Measurements from ENCODE around the gene OSBPL6. TPM values are rescaled to one million over a fixed set of nuclear protein-coding genes. Genes with fewer than 3 reads are reported as not detected.
"Not testable (repeated sequence)": the region's sequence is repeated elsewhere in the genome, so short reads cannot be mapped to it uniquely, and the experiment has no call there.

Gene OSBPL6
- total RNA-seq, 1 donor from 2014 or later: 6.9 TPM

DNA sequence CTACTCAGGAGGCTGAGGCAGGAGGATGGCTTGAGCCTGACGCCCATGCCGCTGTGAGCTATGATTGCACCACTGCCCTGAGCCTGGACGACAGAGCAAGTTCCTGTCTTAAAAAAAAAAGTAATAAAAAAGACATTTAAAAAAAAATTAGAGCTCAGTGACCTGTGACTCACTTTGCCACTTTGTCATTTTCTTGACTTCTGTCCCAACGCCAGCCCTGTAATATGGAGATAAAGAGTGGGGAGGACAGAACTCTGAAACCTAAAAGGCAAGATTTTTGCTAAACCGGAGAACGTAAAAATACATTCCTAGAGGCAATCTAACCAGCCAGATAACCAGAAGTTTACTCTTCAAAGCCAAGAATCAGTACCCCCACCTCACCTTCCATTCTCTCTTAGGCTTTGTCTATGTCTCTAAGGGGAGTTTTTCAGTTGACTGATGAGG lies 207.7 kb downstream of the OSBPL6 start:
- Mint-ChIP-seq H3K27me3 (peaks cover 20% of the 10 kb centered on the region), H3K36me3 (no peaks in the 10 kb centered on the region), H3K9me3 (no peaks in the 10 kb centered on the region), H3K4me3 (no peak overlapping the region), H3K4me1 (ENCODE audit: unreplicated experiment) (no peaks in the 10 kb centered on the region), H3K27ac (no peak overlapping the region)
- DNase-seq (ENCODE audit: extremely low spot score, unreplicated experiment): no peak
- TF ChIP-seq, protein P1, sequence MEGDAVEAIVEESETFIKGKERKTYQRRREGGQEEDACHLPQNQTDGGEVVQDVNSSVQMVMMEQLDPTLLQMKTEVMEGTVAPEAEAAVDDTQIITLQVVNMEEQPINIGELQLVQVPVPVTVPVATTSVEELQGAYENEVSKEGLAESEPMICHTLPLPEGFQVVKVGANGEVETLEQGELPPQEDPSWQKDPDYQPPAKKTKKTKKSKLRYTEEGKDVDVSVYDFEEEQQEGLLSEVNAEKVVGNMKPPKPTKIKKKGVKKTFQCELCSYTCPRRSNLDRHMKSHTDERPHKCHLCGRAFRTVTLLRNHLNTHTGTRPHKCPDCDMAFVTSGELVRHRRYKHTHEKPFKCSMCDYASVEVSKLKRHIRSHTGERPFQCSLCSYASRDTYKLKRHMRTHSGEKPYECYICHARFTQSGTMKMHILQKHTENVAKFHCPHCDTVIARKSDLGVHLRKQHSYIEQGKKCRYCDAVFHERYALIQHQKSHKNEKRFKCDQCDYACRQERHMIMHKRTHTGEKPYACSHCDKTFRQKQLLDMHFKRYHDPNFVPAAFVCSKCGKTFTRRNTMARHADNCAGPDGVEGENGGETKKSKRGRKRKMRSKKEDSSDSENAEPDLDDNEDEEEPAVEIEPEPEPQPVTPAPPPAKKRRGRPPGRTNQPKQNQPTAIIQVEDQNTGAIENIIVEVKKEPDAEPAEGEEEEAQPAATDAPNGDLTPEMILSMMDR (conservative IDR thresholded peaks at IDR 0.05): no peak

DNA sequence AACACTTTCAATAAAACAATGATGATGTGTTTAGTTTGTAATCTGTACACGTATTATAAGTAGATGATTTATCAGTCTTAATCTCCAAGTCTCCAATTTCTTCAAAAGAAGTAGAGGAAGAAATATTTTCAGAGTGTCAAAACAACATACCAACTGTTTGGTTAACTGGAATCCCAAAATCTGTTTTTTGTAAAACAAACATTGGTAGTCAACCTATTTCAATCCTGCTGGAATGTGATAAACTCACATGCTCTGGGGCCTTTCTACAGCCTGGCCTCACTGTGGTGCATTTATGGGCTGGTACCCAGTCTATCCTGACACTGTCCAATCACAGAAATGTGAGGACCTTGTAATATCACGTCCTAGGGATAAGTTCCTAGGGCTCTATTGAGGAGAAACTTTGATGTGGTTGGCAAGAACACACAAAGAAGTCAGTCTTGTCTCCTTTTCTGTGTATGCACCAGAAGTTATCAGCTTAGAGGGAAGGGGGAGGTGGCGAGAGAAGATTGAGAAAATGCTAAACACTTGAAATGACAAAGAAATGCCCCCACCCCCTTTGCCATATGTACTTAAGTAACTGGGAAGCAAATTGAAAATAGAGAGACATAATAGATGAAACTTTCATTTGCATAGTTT lies 209.5 kb downstream of the OSBPL6 start:
- DNase-seq (ENCODE audit: extremely low spot score, unreplicated experiment): no peak
- H3K36me3 Mint-ChIP-seq: no peaks in the 10 kb centered on the region
- peaks cover 23% of the 10 kb centered on the region for H3K27me3 Mint-ChIP-seq
- H3K27ac Mint-ChIP-seq: no peak overlapping the region
- no peak overlapping the region for H3K4me3 Mint-ChIP-seq
- no peaks in the 10 kb centered on the region for H3K4me1 Mint-ChIP-seq (ENCODE audit: unreplicated experiment)
- no peaks in the 10 kb centered on the region for H3K9me3 Mint-ChIP-seq
- TF ChIP-seq, protein P1 (conservative IDR thresholded peaks at IDR 0.05): no peak

DNA sequence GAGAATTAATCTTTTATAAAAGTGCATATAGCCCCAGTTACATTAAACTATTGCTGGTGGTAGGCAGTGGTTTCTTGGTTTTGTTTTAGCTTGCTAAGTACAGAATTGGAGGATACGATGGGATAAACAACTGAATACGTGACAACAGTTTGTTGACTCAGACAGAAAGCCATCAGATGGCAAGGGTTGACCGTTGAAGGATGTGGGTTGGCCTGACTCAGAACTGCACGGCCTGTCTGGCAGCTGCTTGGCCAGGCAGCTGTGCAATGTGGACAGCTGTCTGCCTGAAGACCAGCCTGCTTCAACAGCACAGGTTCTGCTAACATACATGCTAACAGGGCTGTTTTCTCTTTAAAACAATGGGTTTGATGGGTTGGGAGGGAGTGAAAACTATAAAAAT lies 210.1 kb downstream of the OSBPL6 start:
- Mint-ChIP-seq H3K9me3 (no peaks in the 10 kb centered on the region), H3K4me3 (no peak overlapping the region), H3K4me1 (ENCODE audit: unreplicated experiment) (no peaks in the 10 kb centered on the region), H3K36me3 (no peaks in the 10 kb centered on the region), H3K27ac (no peak overlapping the region), H3K27me3 (peaks cover 23% of the 10 kb centered on the region)
- no peak for DNase-seq (ENCODE audit: extremely low spot score, unreplicated experiment)
- TF ChIP-seq, protein P1 (conservative IDR thresholded peaks at IDR 0.05): no peak

DNA sequence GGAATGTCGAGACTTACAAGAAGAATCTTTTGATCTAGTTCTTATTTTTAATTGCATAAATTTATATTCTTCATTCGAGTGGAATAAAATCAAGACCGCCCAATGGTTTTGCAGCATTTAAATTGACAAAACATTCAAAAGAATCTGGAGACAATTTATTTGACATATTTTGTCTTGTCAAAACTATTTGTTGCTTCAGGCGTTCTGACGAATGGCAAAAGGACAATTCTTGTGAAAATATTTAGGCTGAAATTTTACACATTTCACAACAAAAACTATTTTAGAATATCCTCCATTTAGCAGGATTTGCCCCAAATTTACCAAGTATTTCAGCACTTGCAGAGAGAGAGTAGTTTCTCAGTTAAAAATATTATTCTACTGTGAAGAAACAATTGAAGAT lies 214.9 kb downstream of the OSBPL6 start:
- DNase-seq (ENCODE audit: extremely low spot score, unreplicated experiment): no peak
- no peaks in the 10 kb centered on the region for H3K9me3 Mint-ChIP-seq
- TF ChIP-seq, protein P1 (conservative IDR thresholded peaks at IDR 0.05): no peak
- H3K36me3 Mint-ChIP-seq: no peaks in the 10 kb centered on the region
- peaks cover 4% of the 10 kb centered on the region for H3K4me1 Mint-ChIP-seq (ENCODE audit: unreplicated experiment)
- H3K4me3 Mint-ChIP-seq: no peak overlapping the region
- H3K27me3 Mint-ChIP-seq: peaks cover 10% of the 10 kb centered on the region
- H3K27ac Mint-ChIP-seq: no peak overlapping the region

DNA sequence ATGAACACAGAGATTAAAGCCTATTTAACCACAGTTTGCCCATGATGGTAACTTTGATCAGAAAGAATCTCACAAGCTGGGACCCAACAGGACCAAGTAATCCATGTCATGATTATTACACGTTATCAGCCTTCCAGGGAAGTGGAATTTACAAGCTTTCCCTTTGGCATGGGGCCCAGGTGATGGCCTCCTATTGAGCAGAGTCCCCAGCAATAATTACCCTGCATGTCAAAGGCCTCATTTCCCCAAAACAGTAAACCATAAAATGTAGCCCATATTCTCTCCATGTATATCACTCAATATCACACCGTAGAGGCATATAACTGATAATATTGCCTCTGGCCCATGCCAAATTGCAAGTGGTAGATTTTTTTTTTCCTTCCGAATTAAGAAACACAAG lies 217.7 kb downstream of the OSBPL6 start:
- TF ChIP-seq, protein P1 (conservative IDR thresholded peaks at IDR 0.05): no peak
- Mint-ChIP-seq H3K9me3 (no peaks in the 10 kb centered on the region), H3K4me1 (ENCODE audit: unreplicated experiment) (peaks cover 13% of the 10 kb centered on the region), H3K27ac (no peak overlapping the region), H3K4me3 (peak overlapping the region; percentile 28), H3K27me3 (peaks cover 6% of the 10 kb centered on the region), H3K36me3 (no peaks in the 10 kb centered on the region)
- no peak for DNase-seq (ENCODE audit: extremely low spot score, unreplicated experiment)

GRCh38 chr2:178412453-178412852 lies 218.1 kb downstream of the OSBPL6 start:
- not testable (repeated sequence) for H3K27me3 Mint-ChIP-seq; H3K4me3 Mint-ChIP-seq; DNase-seq (ENCODE audit: extremely low spot score, unreplicated experiment); H3K27ac Mint-ChIP-seq; H3K9me3 Mint-ChIP-seq; H3K36me3 Mint-ChIP-seq
- peaks cover 13% of the 10 kb centered on the region for H3K4me1 Mint-ChIP-seq (ENCODE audit: unreplicated experiment)
